HCT116 (cell line): ENCODE results near the gene LENG9. TPM values are rescaled to one million over a fixed set of nuclear protein-coding genes. Genes with fewer than 3 reads are reported as not detected.
A peak's percentile ranks its signal among the peaks of the same experiment; 100 is the strongest.
"Not testable (repeated sequence)": the region's sequence is repeated elsewhere in the genome, so short reads cannot be mapped to it uniquely, and the experiment has no call there.

Source experiments
- ATAC-seq: fragments of 200-7000 bp; cut with Tn5 transposase; 2 replicates; pipeline ENCODE4 v1.9.1; 2020; ENCODE audit warnings: mild to moderate bottlenecking, moderate library complexity
- BruUV-seq: library from RNA; stranded (reverse); fragments of 400-500 nt; replicated peaks from 2 replicates; lab custom pipeline; 2021; lab: Mats Ljungman, UMichigan
- CTCF ChIA-PET: fragments of 300-600 bp; sonication (Branson Sonifier 250); formaldehyde crosslinking; loops from one replicate; lab custom pipeline; 2021; ENCODE audit warnings: antibody characterized with exemption; lab: Charles Lee
- POLR2A ChIA-PET: fragments of 300-600, 350-600 bp; sonication (Branson Sonifier 250); formaldehyde crosslinking; loops from one replicate; lab custom pipeline; 2021; ENCODE audit warnings: antibody characterized with exemption; lab: Charles Lee
- RAD21 ChIA-PET, 2 experiments: fragments of 300-600 bp; sonication (Branson Sonifier 250); formaldehyde crosslinking; loops; one replicate each; lab custom pipeline; 2023; ENCODE audit warnings: low total read pairs in 2 of 2; ENCODE audit not compliant: uncharacterized antibody in 2 of 2, unreplicated experiment in 2 of 2, low non-redundant PET in 1 of 2; lab: Charles Lee
- DNase-seq: peaks from one replicate; pipeline ENCODE4 v3.0.0-alpha.2; 2010; ENCODE audit warnings: low read depth, low spot score
- H2AFZ ChIP-seq: fragments of 200-600 bp; shearing (Covaris generic), sonication (generic); 2 replicates; pipeline ENCODE4 v1.6.1; 2017; ENCODE audit warnings: low read depth, mixed run types, mixed read lengths, antibody characterized with exemption, low read length; ENCODE audit not compliant: poor library complexity, severe bottlenecking
- H3K27ac ChIP-seq: 2 replicates; pipeline ENCODE4 v1.5.1; 2012; ENCODE audit warnings: low read depth, low read length
- H3K27me3 ChIP-seq: fragments of 200-600 bp; sonication (generic); 2 replicates; pipeline ENCODE4 v1.6.1; 2016; ENCODE audit warnings: mixed run types, low read length, mixed read lengths; ENCODE audit not compliant: insufficient read depth
- H3K36me3 ChIP-seq, 2 experiments: fragments of 200-500 bp in 1 of 2; fragments of 200-600 bp in 1 of 2; sonication (Bioruptor generic) in 1 of 2; sonication (generic) in 1 of 2; 2 replicates each; pipeline versions ENCODE4 v1.5.1 to v1.6.1; 2014 to 2016; ENCODE audit warnings: low read length in 2 of 2, inconsistent platforms in 1 of 2, mixed read lengths in 1 of 2, mixed run types in 1 of 2; ENCODE audit not compliant: insufficient read depth in 2 of 2, control insufficient read depth in 1 of 2
- H3K4me1 ChIP-seq, 2 experiments: fragments of 200-600 bp in 1 of 2; sonication (generic) in 1 of 2; 2 replicates each; pipeline versions ENCODE4 v1.5.1 to v1.6.1; 2012 to 2017; ENCODE audit warnings: low read length in 2 of 2, inconsistent platforms in 1 of 2, mild to moderate bottlenecking in 1 of 2, mixed read lengths in 1 of 2, mixed run types in 1 of 2, moderate library complexity in 1 of 2; ENCODE audit not compliant: insufficient read depth in 2 of 2, control insufficient read depth in 1 of 2
- H3K4me2 ChIP-seq: fragments of 200-600 bp; sonication (generic); 2 replicates; pipeline ENCODE4 v1.6.1; 2017; ENCODE audit warnings: mixed run types, low read length, mixed read lengths
- H3K4me3 ChIP-seq, 2 experiments: fragments of 200-600 bp in 1 of 2; sonication (generic) in 1 of 2; replicated peaks in 1 of 2; 2 replicates each; pipeline ENCODE4 v1.5.1; 2011 to 2016; ENCODE audit warnings: low read length in 2 of 2, control low read depth in 1 of 2, low read depth in 1 of 2, mild to moderate bottlenecking in 1 of 2, mixed read lengths in 1 of 2, mixed run types in 1 of 2
- H3K79me2 ChIP-seq: fragments of 200-600 bp; sonication (generic); 2 replicates; pipeline ENCODE4 v1.6.1; 2017; ENCODE audit warnings: mild to moderate bottlenecking, mixed run types, low read length, moderate library complexity, mixed read lengths; ENCODE audit not compliant: insufficient read depth
- H3K9ac ChIP-seq: fragments of 200-600 bp; sonication (generic); 2 replicates; pipeline ENCODE4 v1.6.1; 2016; ENCODE audit warnings: low read length, mixed read lengths
- H3K9me2 ChIP-seq: fragments of 200-600 bp; sonication (generic), shearing (Covaris generic); 2 replicates; pipeline ENCODE4 v1.6.1; 2017; ENCODE audit warnings: mixed run types, mild to moderate bottlenecking, moderate library complexity; ENCODE audit not compliant: insufficient read depth
- H3K9me3 ChIP-seq, 2 experiments: fragments of 200-500 bp in 1 of 2; fragments of 200-600 bp in 1 of 2; sonication (Bioruptor generic) in 1 of 2; sonication (generic) in 1 of 2; 2 replicates each; pipeline ENCODE4 v1.6.1; 2014 to 2017; ENCODE audit warnings: low read length in 2 of 2, mixed read lengths in 2 of 2, inconsistent platforms in 1 of 2, low read depth in 1 of 2, mild to moderate bottlenecking in 1 of 2, mixed run types in 1 of 2, moderate library complexity in 1 of 2; ENCODE audit not compliant: control insufficient read depth in 1 of 2, insufficient read depth in 1 of 2
- H4K20me1 ChIP-seq: fragments of 200-600 bp; sonication (generic), shearing (Covaris generic); 2 replicates; pipeline ENCODE4 v1.6.1; 2017; ENCODE audit warnings: mixed run types, mild to moderate bottlenecking, moderate library complexity; ENCODE audit not compliant: insufficient read depth
- ATF3 ChIP-seq: IDR thresholded peaks from 2 replicates; pipeline ENCODE4 v1.6.1; 2012
- CBX3 ChIP-seq: IDR thresholded peaks from 2 replicates; pipeline ENCODE4 v1.6.1; 2012; ENCODE audit warnings: low read depth
- CTCF ChIP-seq, 3 experiments: fragments of 200-600 bp in 1 of 3; sonication (generic) in 1 of 3; IDR thresholded peaks in 2 of 3; conservative IDR thresholded peaks in 1 of 3; 2 replicates each; pipeline ENCODE4 v1.5.1; 2012 to 2017; ENCODE audit warnings: low read depth in 2 of 3, low read length in 2 of 3, antibody characterized with exemption in 1 of 3, borderline replicate concordance in 1 of 3, control low read depth in 1 of 3, mild to moderate bottlenecking in 1 of 3, mixed read lengths in 1 of 3, mixed run types in 1 of 3, moderate library complexity in 1 of 3; ENCODE audit not compliant: insufficient read depth in 1 of 3
- FOSL1 ChIP-seq: IDR thresholded peaks from 2 replicates; pipeline ENCODE4 v1.6.1; 2012; ENCODE audit warnings: low read depth
- MAX ChIP-seq: IDR thresholded peaks from 2 replicates; pipeline ENCODE4 v1.6.1; 2012
- POLR2A ChIP-seq: IDR thresholded peaks from 2 replicates; pipeline ENCODE4 v1.7.0; 2011; ENCODE audit warnings: borderline replicate concordance; ENCODE audit not compliant: insufficient read depth, insufficient read length; ENCODE audit errors: extremely low read depth
- POLR2AphosphoS5 ChIP-seq: IDR thresholded peaks from 2 replicates; pipeline ENCODE4 v1.6.1; 2011; ENCODE audit warnings: mild to moderate bottlenecking, low read depth, low read length, moderate library complexity
- RAD21 ChIP-seq: IDR thresholded peaks from 2 replicates; pipeline ENCODE4 v1.6.1; 2012; ENCODE audit warnings: low read depth, mild to moderate bottlenecking
- REST ChIP-seq: IDR thresholded peaks from 2 replicates; pipeline ENCODE4 v1.6.1; 2012; ENCODE audit warnings: low read depth
- SIN3A ChIP-seq: IDR thresholded peaks from 2 replicates; pipeline ENCODE4 v1.6.1; 2012; ENCODE audit warnings: low read depth
- SP1 ChIP-seq: IDR thresholded peaks from 2 replicates; pipeline ENCODE4 v1.6.1; 2012; ENCODE audit warnings: low read depth
- ZBTB33 ChIP-seq: IDR thresholded peaks from 2 replicates; pipeline ENCODE4 v1.6.1; 2011; ENCODE audit warnings: mild to moderate bottlenecking, low read length, moderate library complexity; ENCODE audit not compliant: insufficient replicate concordance; ENCODE audit errors: extremely low read depth
- ZFX ChIP-seq: fragments of 450-650 bp; IDR thresholded peaks from 2 replicates; pipeline ENCODE4 v1.6.1; 2017
- intact Hi-C: fragments of 100-400 bp; cut with micrococcal nuclease; formaldehyde crosslinking; loops from 2 replicates; pipeline ENCODE4 v1.10.0; 2022
- total RNA-seq: library from RNA; stranded (reverse); gene quantifications from one replicate; pipeline ENCODE4 v1.2.1, GENCODE V29; 2021; ENCODE audit not compliant: unreplicated experiment

The LENG9 gene
- total RNA-seq, 1 experiment from 2014 or later, result 9.0 TPM

- TF ChIP-seq CTCF (IDR thresholded peaks at IDR 0.05 in 2 of 3, conservative IDR thresholded peaks at IDR 0.05 in 1 of 3; ENCODE audit: borderline replicate concordance in 1 of 3, insufficient read depth in 1 of 3, low read depth in 2 of 3, low read length in 2 of 3), result 0 out of 6 replicates have a peak, but pooled peaks of 1 of the 3 experiments have one; percentile 22
- DNase-seq, H2AFZ ChIP-seq, H3K27me3 ChIP-seq, H4K20me1 ChIP-seq, POLR2A ChIA-PET, BruUV-seq, H3K4me2 ChIP-seq, RAD21 ChIA-PET, H3K4me3 ChIP-seq, H3K9ac ChIP-seq, CTCF ChIA-PET, intact Hi-C loops, H3K27ac ChIP-seq, ATAC-seq, H3K9me3 ChIP-seq, H3K9me2 ChIP-seq: not testable (repeated sequence)
- Histone ChIP-seq H3K79me2 (peaks cover 52% of the 10 kb centered on the region), H3K36me3 (peaks cover 6 to 14% of the 10 kb centered on the region in 2 experiments; a peak in 3 of 4 replicates), H3K4me1 (peaks cover 12 to 25% of the 10 kb centered on the region in 2 experiments; a peak in 3 of 4 replicates)
Observed at GRCh38 chr19:54446349-54446748, 17.2 kb downstream of the LENG9 start.

- Histone ChIP-seq H3K27ac (no peak overlapping the region), H3K9me3 (no peaks in the 10 kb centered on the region), H3K27me3 (no peaks in the 10 kb centered on the region), H3K79me2 (peaks cover 36% of the 10 kb centered on the region), H3K4me1 (peaks cover 5 to 13% of the 10 kb centered on the region in 2 experiments; a peak in 3 of 4 replicates), H3K9me2 (no peaks in the 10 kb centered on the region), H3K36me3 (peaks cover 3 to 7% of the 10 kb centered on the region in 2 experiments; a peak in 2 of 4 replicates), H2AFZ (no peak overlapping the region), H3K4me3 (no peak overlapping the region), H4K20me1 (no peaks in the 10 kb centered on the region), H3K9ac (no peak overlapping the region), H3K4me2 (no peak overlapping the region)
- intact Hi-C loops, result no loop called here
- DNase-seq (no peak), ATAC-seq (no peak)
- CTCF ChIA-PET, result no interaction called here
- POLR2A ChIA-PET, result no interaction called here
- no TSS peak for BruUV-seq
- RAD21 ChIA-PET, result no interaction called here
- TF ChIP-seq FOSL1 (no peak), MAX (no peak), POLR2AphosphoS5 (no peak), POLR2A (no peak), ZBTB33 (no peak), SP1 (no peak), SIN3A (no peak), ZFX (no peak), CBX3 (no peak), RAD21 (no peak), ATF3 (no peak), REST (no peak)
Observed at GRCh38 chr19:54444737-54445136, 18.8 kb downstream of the LENG9 start.
